HS-27A (cell line): ENCODE data around the gene KIAA1671.
"Not testable (repeated sequence)": the region's sequence is repeated elsewhere in the genome, so short reads cannot be mapped to it uniquely, and the experiment has no call there.

Source experiments
- DNase-seq: peaks from one replicate; pipeline ENCODE4 v3.0.0-alpha.2; 2012; ENCODE audit warnings: low read depth, missing footprints

KIAA1671 gene

GRCh38 chr22:25203082-25203481 is 250.6 kb downstream of the KIAA1671 start:
- DNase-seq, result no peak

- not testable (repeated sequence) for DNase-seq
Measured at GRCh38 chr22:25204547-25204946, 252.0 kb downstream of the KIAA1671 start.

GRCh38 chr22:25205847-25206246 is 253.3 kb downstream of the KIAA1671 start:
- no peak for DNase-seq

- DNase-seq, result no peak
Measured at GRCh38 chr22:25206998-25207397, 254.5 kb downstream of the KIAA1671 start.

- DNase-seq, result no peak
Measured at GRCh38 chr22:25207553-25208157, 255.1 kb downstream of the KIAA1671 start.

- no peak for DNase-seq
Measured at GRCh38 chr22:25208328-25208727, 255.8 kb downstream of the KIAA1671 start.

GRCh38 chr22:25208743-25209505 is 256.4 kb downstream of the KIAA1671 start:
- no peak for DNase-seq

- DNase-seq, result no peak
Measured at GRCh38 chr22:25210793-25211192, 258.3 kb downstream of the KIAA1671 start.

GRCh38 chr22:25212337-25212736 is 259.8 kb downstream of the KIAA1671 start:
- DNase-seq, result no peak

- DNase-seq, result no peak
Measured at GRCh38 chr22:25213221-25213620, 260.7 kb downstream of the KIAA1671 start.

GRCh38 chr22:25216230-25216629 is 263.7 kb downstream of the KIAA1671 start:
- no peak for DNase-seq

- no peak for DNase-seq
Measured at GRCh38 chr22:25219211-25219689, 266.7 kb downstream of the KIAA1671 start, which contains the start of gene CRYBB2. Gene CRYBB2 (plus strand): TSS chr22:25219639. CDS start chr22:25221430, 1,791 bp downstream.

GRCh38 chr22:25219948-25220442 is 267.5 kb downstream of the KIAA1671 start:
- DNase-seq, result no peak

GRCh38 chr22:25221790-25222189 is 269.3 kb downstream of the KIAA1671 start:
- DNase-seq, result no peak

GRCh38 chr22:25223269-25223850 is 270.8 kb downstream of the KIAA1671 start:
- no peak for DNase-seq

- no peak for DNase-seq
Measured at GRCh38 chr22:25228822-25229221, 276.3 kb downstream of the KIAA1671 start.

GRCh38 chr22:25230760-25231159 is 278.2 kb downstream of the KIAA1671 start:
- DNase-seq, result not testable (repeated sequence)

GRCh38 chr22:25232301-25232700 is 279.8 kb downstream of the KIAA1671 start:
- DNase-seq, result no peak

GRCh38 chr22:25233706-25234105 is 281.2 kb downstream of the KIAA1671 start:
- DNase-seq, result not testable (repeated sequence)

- DNase-seq, result peak; percentile 46
Measured at GRCh38 chr22:25235547-25236290, 283.2 kb downstream of the KIAA1671 start.

GRCh38 chr22:25236417-25236816 is 283.9 kb downstream of the KIAA1671 start:
- DNase-seq, result no peak

- DNase-seq, result no peak
Measured at GRCh38 chr22:25237503-25237902, 285.0 kb downstream of the KIAA1671 start.
